Measurements from ENCODE around the gene JMJD8.

DNA sequence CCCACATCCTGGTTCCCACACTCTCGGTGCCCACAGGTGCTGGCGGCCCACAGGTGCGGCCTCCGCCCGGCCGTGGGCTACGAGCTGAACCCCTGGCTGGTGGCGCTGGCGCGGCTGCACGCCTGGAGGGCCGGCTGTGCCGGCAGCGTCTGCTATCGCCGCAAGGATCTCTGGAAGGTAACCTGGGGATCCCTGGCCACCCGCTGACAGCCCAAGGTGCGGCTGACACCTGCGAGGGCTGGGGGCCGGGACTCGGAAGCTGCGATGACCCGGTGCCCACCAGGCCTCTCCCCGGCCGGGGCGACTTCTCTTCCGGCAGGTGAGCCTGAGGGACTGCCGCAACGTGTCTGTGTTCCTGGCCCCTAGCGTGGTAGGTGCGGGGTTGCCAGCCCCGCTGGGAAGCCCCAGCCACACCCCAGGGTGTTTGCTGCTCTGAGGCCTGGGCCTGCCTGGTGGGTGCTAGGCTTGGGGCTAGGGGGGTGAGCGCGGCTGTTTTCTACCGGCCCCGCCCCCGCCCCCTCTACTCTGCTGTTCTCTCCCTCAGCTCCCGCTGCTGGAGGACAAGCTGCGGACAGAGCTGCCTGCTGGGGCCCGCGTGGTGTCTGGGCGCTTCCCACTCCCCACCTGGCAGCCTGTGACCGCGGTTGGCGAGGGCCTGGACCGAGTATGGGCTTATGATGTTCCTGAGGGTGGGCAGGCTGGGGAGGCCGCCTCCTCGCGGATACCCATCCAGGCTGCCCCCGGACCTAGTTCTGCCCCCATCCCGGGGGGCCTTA lies 37.8 kb upstream of the JMJD8 start:
- TF ChIP-seq, protein P1, sequence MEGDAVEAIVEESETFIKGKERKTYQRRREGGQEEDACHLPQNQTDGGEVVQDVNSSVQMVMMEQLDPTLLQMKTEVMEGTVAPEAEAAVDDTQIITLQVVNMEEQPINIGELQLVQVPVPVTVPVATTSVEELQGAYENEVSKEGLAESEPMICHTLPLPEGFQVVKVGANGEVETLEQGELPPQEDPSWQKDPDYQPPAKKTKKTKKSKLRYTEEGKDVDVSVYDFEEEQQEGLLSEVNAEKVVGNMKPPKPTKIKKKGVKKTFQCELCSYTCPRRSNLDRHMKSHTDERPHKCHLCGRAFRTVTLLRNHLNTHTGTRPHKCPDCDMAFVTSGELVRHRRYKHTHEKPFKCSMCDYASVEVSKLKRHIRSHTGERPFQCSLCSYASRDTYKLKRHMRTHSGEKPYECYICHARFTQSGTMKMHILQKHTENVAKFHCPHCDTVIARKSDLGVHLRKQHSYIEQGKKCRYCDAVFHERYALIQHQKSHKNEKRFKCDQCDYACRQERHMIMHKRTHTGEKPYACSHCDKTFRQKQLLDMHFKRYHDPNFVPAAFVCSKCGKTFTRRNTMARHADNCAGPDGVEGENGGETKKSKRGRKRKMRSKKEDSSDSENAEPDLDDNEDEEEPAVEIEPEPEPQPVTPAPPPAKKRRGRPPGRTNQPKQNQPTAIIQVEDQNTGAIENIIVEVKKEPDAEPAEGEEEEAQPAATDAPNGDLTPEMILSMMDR (IDR thresholded peaks at IDR 0.05) = no peak
- TF ChIP-seq SIN3A (IDR thresholded peaks at IDR 0.05; ENCODE audit: borderline replicate concordance, insufficient read depth, low read depth, low read length) (no peak), TCF7L2 (IDR thresholded peaks at IDR 0.05; ENCODE audit: low read depth, low read length) (no peak), POLR2AphosphoS5 (IDR thresholded peaks at IDR 0.05; ENCODE audit: low read depth, low read length) (no peak; the same call in 1 of the 2 replicates)
